GM15510 (cell line): ENCODE data around the gene MTNR1B.

Source experiments
- POLR2A ChIP-seq: IDR thresholded peaks from 3 replicates; pipeline ENCODE4 v1.6.1; 2011; ENCODE audit warnings: borderline replicate concordance; ENCODE audit not compliant: insufficient read length; ENCODE audit errors: extremely low read depth

Gene MTNR1B

GRCh38 chr11:92965196-92965595 lies 4.3 kb upstream of the MTNR1B start:
- TF ChIP-seq POLR2A = no peak

GRCh38 chr11:92967178-92967577 lies 2.3 kb upstream of the MTNR1B start:
- TF ChIP-seq POLR2A = no peak

GRCh38 chr11:92967867-92968266 lies 1.6 kb upstream of the MTNR1B start:
- TF ChIP-seq POLR2A = no peak

- TF ChIP-seq POLR2A = no peak
These were observed 188 bp upstream of the MTNR1B start for GRCh38 chr11:92969293-92969633.

- TF ChIP-seq POLR2A = no peak
These were observed 2.8 kb downstream of the MTNR1B start for GRCh38 chr11:92972248-92972647.

GRCh38 chr11:92975285-92975684 lies 5.8 kb downstream of the MTNR1B start:
- TF ChIP-seq POLR2A = no peak

GRCh38 chr11:92976681-92977080 lies 7.2 kb downstream of the MTNR1B start:
- TF ChIP-seq POLR2A = no peak

GRCh38 chr11:92977401-92977800 lies 8.0 kb downstream of the MTNR1B start:
- TF ChIP-seq POLR2A = no peak

GRCh38 chr11:92978271-92979111 lies 9.0 kb downstream of the MTNR1B start:
- no peak for TF ChIP-seq POLR2A

GRCh38 chr11:92979176-92979575 lies 9.7 kb downstream of the MTNR1B start:
- TF ChIP-seq POLR2A = no peak

- TF ChIP-seq POLR2A = no peak
These were observed 10.9 kb downstream of the MTNR1B start for GRCh38 chr11:92980312-92980711.

GRCh38 chr11:92981508-92982043 lies 12.1 kb downstream of the MTNR1B start:
- no peak for TF ChIP-seq POLR2A

GRCh38 chr11:92986585-92986984 lies 17.1 kb downstream of the MTNR1B start:
- no peak for TF ChIP-seq POLR2A

- TF ChIP-seq POLR2A = no peak
These were observed 23.6 kb downstream of the MTNR1B start for GRCh38 chr11:92993004-92993403.

- TF ChIP-seq POLR2A = no peak
These were observed 31.3 kb downstream of the MTNR1B start for GRCh38 chr11:93000511-93001476.

- TF ChIP-seq POLR2A = no peak
These were observed 32.4 kb downstream of the MTNR1B start for GRCh38 chr11:93001806-93002205.

- TF ChIP-seq POLR2A = no peak
These were observed 32.9 kb downstream of the MTNR1B start for GRCh38 chr11:93002380-93002779.
